Measurements from ENCODE around the gene ATP2A1.
"Not testable (repeated sequence)": the region's sequence is repeated elsewhere in the genome, so short reads cannot be mapped to it uniquely, and the experiment has no call there.

Gene ATP2A1

DNA sequence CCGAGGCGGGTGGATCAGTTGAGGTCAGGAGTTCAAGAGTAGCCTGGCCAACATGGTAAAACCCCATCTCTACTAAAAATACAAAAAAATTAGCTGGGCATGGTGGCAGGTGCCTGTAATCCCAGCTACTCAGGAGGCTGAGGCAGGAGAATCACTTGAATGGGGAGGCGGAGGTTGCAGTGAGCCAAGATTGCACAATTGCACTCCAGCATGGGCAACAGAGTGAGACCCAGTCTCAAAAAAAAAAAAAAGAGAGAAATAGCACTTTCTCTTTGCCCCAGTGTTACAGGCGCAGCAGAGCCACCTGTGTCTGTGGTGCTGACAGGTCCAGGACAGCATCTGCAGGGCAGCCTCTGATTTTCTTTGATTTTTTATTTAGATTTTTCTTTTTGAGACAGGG lies 3.3 kb downstream of the ATP2A1 start:
- DNase-seq (ENCODE audit: low read depth in 3 of 3), result not testable (repeated sequence)

GRCh38 chr16:28882551-28883160 lies 4.4 kb downstream of the ATP2A1 start:
- no peak for DNase-seq (ENCODE audit: low read depth in 3 of 3)

DNA sequence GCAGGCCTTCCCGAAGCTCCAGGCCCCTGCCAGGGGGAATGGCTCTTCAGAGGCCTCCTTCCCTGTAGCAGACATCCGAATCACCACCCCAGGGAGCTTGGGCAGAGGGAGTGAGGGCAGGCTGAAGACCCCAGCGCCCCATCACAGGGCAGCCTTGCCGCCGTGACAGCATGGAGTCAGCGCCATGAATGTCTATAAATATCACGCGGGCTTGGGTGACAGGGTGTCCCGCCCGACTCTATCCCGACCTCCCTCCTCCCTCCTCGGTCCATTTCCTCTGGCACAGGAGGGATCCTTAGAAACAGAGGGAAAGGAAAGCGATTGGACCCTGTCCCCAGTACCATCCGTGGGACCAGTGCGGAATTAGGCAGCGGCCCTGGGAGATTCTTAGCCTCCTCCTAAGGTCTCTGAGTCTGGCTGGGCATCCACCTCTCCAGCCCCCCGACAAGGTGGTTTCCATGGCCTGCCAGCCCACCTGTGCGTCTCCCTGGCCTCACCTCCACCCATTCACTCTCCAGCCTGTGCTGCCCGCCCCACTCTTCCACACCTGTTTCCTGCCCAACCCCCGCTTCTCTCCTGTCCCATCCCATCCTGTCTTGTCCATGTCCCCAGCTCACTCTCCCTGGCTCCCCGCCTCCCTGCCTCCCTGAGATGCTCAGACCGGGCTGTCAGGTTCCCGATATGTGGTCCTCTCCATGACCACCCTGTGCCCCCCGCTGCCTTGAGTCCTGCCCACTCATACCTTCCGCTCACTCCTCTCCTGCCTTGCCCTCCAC lies 5.1 kb downstream of the ATP2A1 start:
- DNase-seq (ENCODE audit: low read depth in 3 of 3), result no peak

- no peak for DNase-seq (ENCODE audit: low read depth in 3 of 3)
Observed at GRCh38 chr16:28884045-28884444, 5.8 kb downstream of the ATP2A1 start.

DNA sequence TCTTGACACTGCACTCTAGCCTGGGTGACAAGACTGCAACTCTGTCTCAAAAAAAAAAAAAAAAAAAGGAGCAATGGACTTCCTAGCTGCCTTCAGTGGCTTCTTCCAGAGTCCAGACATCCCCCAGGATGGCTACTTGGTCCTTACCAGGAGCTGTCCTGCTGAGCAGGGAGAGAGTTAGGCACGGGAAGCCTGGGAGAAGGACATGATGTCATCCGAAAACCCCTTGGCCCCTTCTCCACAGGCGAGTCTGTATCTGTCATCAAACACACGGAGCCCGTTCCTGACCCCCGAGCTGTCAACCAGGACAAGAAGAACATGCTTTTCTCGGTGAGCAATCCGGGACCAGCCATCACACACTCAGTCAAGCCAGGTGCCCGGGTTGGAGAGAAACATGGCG lies 8.7 kb downstream of the ATP2A1 start:
- no peak for DNase-seq (ENCODE audit: low read depth in 3 of 3)

- not testable (repeated sequence) for DNase-seq (ENCODE audit: low read depth in 3 of 3)
Observed at GRCh38 chr16:28890355-28890754, 12.1 kb downstream of the ATP2A1 start.

- DNase-seq (ENCODE audit: low read depth in 3 of 3), result no peak
Observed at GRCh38 chr16:28891964-28892890, 13.9 kb downstream of the ATP2A1 start.

- no peak for DNase-seq (ENCODE audit: low read depth in 3 of 3)
Observed at GRCh38 chr16:28893291-28893690, 15.0 kb downstream of the ATP2A1 start.

DNA sequence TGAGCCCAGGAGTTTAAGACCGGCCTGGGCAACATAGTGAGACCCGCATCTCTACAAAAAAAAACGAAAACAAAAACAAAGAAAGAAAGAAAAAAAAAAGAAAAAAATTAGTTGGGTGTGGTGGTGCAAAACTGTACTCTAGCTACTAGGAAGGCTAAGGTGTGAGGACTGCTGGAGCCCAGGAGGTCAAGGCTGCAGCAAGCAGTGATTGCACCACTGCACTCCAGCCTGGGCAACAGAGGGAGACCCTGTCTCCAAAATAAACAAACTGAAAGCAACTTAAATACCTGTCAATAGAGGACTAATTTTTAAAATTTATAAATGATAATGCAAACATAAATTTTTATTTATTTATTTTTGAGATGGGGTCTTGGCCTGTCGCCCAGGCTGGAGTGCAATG lies 17.3 kb downstream of the ATP2A1 start:
- no peak for DNase-seq (ENCODE audit: low read depth in 3 of 3)

DNA sequence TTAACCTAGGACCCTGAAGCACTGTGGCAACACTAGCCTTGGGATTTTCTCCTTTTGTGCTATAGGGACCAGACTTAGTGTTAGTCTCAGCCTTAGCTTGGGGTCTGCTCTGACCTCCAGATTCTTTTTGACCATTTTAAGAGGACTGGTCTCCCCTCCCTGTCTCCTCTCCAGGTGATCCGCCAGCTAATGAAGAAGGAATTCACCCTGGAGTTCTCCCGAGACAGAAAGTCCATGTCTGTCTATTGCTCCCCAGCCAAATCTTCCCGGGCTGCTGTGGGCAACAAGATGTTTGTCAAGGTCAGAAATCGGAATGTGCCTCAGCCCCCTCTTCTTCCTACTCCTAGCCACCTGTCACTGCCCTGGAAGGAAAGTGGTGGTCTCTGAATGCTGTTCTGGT lies 19.5 kb downstream of the ATP2A1 start:
- no peak for DNase-seq (ENCODE audit: low read depth in 3 of 3)

GRCh38 chr16:28898266-28898665 lies 20.0 kb downstream of the ATP2A1 start:
- no peak for DNase-seq (ENCODE audit: low read depth in 3 of 3)

DNA sequence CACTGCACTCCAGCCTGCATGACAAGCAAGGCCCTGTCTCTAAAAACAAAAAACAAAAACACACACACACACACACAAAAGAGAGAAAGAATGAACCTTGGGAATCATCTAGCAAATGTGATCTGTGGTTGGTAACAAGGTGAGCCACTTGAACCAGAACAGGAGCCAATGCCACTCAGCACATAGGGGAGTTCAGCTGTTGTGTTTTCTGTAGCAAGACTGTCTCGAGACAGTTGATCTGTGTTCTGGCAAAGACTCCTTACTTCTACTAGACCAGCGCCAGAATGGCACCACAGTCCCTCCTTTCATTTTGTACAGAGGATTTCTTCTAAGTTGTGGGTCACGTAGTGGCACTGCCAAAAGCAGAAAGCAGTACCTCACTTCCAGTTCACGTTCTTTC lies 20.7 kb downstream of the ATP2A1 start:
- no peak for DNase-seq (ENCODE audit: low read depth in 3 of 3)

- DNase-seq (ENCODE audit: low read depth in 3 of 3), result no peak
Observed at GRCh38 chr16:28899882-28900590, 21.7 kb downstream of the ATP2A1 start.

DNA sequence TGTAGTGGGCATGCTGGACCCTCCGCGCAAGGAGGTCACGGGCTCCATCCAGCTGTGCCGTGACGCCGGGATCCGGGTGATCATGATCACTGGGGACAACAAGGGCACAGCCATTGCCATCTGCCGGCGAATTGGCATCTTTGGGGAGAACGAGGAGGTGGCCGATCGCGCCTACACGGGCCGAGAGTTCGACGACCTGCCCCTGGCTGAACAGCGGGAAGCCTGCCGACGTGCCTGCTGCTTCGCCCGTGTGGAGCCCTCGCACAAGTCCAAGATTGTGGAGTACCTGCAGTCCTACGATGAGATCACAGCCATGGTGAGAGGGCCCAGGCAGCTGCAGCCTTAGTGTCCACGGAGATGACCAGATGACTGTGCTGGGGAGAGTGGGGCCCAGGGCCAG lies 22.3 kb downstream of the ATP2A1 start:
- DNase-seq (ENCODE audit: low read depth in 3 of 3), result no peak

DNA sequence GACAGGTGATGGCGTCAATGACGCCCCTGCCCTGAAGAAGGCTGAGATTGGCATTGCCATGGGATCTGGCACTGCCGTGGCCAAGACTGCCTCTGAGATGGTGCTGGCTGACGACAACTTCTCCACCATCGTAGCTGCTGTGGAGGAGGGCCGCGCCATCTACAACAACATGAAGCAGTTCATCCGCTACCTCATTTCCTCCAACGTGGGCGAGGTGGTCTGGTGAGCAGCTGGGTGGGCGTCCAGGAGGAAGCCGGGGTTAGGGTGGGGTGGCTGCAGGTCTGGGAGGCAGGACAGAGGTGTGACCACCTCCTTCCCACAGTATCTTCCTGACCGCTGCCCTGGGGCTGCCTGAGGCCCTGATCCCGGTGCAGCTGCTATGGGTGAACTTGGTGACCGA lies 23.6 kb downstream of the ATP2A1 start:
- no peak for DNase-seq (ENCODE audit: low read depth in 3 of 3)

DNA sequence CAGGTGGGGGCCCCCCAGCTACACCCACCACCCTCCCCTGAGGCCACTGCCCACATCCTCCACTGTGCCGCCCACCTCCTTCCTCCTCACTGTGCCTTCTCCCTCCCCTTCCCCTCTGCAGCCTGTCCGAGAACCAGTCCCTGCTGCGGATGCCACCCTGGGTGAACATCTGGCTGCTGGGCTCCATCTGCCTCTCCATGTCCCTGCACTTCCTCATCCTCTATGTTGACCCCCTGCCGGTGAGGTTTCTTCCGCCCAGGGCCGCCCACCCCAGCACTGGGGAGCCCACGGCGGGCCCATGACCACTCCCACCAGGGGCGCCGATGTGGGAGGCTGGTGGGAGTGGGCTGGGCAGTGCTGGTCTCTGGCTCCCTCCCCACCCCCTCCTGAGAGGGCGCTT lies 24.6 kb downstream of the ATP2A1 start:
- no peak for DNase-seq (ENCODE audit: low read depth in 3 of 3)

- DNase-seq (ENCODE audit: low read depth in 3 of 3), result no peak
Observed at GRCh38 chr16:28903344-28904042, 25.2 kb downstream of the ATP2A1 start.

DNA sequence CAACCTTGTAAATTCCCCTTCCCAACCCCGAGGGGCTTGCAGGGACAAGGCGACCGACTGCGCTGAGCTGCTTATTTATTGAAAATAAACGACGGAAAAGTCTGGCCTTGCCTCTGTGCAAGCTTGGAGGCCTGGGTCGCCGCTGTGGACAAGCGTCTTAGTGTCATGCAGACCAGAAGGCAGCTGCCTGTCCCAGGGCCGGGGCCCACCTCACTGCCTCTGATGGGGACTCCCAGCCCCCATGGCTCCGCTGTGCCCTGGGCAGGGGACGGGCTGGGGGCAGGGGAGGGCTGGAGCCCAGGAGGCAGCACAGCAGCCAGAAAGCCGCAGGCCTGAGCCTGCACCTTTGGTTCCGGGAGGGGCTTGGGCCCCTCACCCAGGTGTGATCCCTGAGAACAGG lies 26.1 kb downstream of the ATP2A1 start:
- DNase-seq (ENCODE audit: low read depth in 3 of 3), result no peak

GRCh38 chr16:28904828-28905227 lies 26.5 kb downstream of the ATP2A1 start:
- no peak for DNase-seq (ENCODE audit: low read depth in 3 of 3)

- DNase-seq (ENCODE audit: low read depth in 3 of 3), result no peak
Observed at GRCh38 chr16:28905229-28905754, 27.0 kb downstream of the ATP2A1 start.

GRCh38 chr16:28905800-28906372 lies 27.6 kb downstream of the ATP2A1 start:
- no peak for DNase-seq (ENCODE audit: low read depth in 3 of 3)
